Astrocyte (in vitro differentiated cells and primary cell): ENCODE results near the gene ZNF716.

Experiments used
- EZH2 ChIP-seq: IDR thresholded peaks from 2 replicates; pipeline ENCODE4 v1.6.1; 2012; ENCODE audit warnings: mild to moderate bottlenecking, low read length, inconsistent platforms; ENCODE audit not compliant: insufficient read depth
- TF ChIP-seq, protein P1 (sequence below): IDR thresholded peaks from 2 replicates; pipeline ENCODE4 v1.5.1; 2011; ENCODE audit warnings: low read depth, mild to moderate bottlenecking, inconsistent platforms, low read length, moderate library complexity; ENCODE audit not compliant: insufficient read depth

DNA sequence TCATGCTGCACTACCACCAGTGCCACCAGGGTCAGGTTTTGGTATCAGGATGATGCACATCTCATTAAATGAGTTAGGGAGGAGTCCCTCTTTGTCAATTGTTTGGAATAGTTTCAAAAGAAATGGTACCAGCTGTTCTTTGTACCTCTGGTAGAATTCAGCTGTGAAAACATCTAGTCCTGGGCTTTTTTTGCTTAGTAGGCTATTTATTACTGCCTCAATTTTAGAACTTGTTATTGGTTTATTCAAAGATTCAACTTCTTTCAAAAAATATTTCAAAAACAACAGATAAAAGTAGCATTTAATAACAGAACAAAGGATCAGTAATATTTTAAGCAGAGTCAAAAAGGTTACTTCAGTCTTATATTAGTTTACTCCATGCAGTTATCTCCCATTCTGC, 6.4 kb upstream of the ZNF716 start:
- TF ChIP-seq, protein P1, sequence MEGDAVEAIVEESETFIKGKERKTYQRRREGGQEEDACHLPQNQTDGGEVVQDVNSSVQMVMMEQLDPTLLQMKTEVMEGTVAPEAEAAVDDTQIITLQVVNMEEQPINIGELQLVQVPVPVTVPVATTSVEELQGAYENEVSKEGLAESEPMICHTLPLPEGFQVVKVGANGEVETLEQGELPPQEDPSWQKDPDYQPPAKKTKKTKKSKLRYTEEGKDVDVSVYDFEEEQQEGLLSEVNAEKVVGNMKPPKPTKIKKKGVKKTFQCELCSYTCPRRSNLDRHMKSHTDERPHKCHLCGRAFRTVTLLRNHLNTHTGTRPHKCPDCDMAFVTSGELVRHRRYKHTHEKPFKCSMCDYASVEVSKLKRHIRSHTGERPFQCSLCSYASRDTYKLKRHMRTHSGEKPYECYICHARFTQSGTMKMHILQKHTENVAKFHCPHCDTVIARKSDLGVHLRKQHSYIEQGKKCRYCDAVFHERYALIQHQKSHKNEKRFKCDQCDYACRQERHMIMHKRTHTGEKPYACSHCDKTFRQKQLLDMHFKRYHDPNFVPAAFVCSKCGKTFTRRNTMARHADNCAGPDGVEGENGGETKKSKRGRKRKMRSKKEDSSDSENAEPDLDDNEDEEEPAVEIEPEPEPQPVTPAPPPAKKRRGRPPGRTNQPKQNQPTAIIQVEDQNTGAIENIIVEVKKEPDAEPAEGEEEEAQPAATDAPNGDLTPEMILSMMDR = no peak
- TF ChIP-seq EZH2 = no peak
